ENCODE data around the gene ZBTB46. TPM values are rescaled to one million over a fixed set of nuclear protein-coding genes. Genes with fewer than 3 reads are reported as not detected.

ZBTB46 gene
- total and polyA plus RNA-seq, 5 donors: 6.7 to 18.1 (median 15.8) TPM

DNA sequence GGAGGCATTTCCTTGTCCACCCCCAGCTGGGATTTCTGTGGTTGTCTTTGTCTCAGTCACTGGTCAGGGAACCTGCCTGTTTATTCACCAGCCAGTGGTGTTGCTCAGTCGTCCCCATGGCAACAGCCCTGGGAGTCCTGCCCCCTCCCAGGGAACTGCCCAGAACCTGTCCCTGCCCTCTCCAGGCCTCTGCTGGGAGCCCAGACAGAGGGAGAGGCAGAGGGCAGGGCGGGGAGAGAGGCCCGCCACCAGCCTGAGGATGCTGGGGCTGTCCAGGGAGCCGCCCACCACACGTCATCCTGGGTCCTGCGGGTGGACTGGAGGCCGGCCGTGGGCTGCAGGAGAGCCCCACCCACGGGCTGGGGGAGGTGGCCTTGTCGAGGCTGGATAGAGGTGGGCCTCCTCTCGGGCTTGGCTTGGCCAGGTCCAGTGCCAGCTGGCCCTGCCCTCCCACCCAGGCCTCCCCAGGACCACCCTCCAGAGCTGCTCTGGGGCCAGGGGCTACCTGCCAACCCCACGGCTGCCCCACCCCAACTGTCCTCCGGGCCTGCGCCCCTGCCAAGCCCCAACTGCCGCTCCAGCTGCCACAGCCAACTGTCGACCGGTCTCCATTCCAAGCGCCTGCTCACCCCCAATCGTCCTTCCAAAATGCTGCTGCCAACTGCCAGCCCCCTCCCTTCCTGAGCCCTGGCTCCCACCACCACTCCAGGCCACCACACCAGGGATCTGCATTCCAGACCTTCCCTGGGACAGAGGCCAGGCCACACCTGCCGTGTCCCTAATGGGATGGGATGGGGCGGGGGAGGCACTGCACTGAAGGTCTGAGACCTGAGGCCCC, 4.2 kb upstream of the ZBTB46 start:
- H3K27me3 ChIP-seq (ENCODE audit: control insufficient read depth, insufficient read depth): no peaks in the 10 kb centered on the region
- ATAC-seq: peak; percentile 93
- WGBS: 27% methylated on average over 21 of the region's 21 CpGs
- no peaks in the 10 kb centered on the region for H3K9me3 ChIP-seq (ENCODE audit: control insufficient read depth, low read length)
- intact Hi-C loops (cut with DNase I): no loop called here
- no peak overlapping the region for H3K4me3 ChIP-seq (ENCODE audit: low read length)
- DNase-seq: peak; percentile 95 to 97 (median 96)
- peaks cover 7% of the 10 kb centered on the region for H3K4me1 ChIP-seq (ENCODE audit: control insufficient read depth, insufficient read depth, low read length)
- peak overlapping the region; percentile 8 for H3K27ac ChIP-seq (ENCODE audit: low read length)

DNA sequence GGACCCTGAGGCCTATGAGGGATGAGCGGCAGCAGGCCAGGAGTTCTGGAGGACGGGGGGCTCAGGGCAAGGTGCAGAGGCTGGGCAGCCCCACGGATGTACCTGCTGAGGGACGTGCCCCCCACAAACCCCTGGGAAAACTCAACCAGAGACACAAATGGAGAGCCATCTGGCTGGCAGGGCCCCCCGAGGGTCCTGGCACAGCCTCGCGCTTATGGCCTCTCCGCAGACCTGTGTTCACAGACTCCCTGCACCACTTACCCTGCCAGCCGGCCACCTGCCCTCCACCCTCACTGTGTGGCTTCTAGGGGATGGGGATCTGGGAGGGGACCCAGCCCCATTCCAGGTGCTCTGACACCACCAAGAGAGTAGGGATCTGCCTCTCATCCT, 3.4 kb upstream of the ZBTB46 start:
- intact Hi-C loops (cut with DNase I): no loop called here
- DNase-seq: peak in 1 of 3 donors; percentile 77
- H3K27ac ChIP-seq (ENCODE audit: low read length): peak overlapping the region; percentile 30

DNA sequence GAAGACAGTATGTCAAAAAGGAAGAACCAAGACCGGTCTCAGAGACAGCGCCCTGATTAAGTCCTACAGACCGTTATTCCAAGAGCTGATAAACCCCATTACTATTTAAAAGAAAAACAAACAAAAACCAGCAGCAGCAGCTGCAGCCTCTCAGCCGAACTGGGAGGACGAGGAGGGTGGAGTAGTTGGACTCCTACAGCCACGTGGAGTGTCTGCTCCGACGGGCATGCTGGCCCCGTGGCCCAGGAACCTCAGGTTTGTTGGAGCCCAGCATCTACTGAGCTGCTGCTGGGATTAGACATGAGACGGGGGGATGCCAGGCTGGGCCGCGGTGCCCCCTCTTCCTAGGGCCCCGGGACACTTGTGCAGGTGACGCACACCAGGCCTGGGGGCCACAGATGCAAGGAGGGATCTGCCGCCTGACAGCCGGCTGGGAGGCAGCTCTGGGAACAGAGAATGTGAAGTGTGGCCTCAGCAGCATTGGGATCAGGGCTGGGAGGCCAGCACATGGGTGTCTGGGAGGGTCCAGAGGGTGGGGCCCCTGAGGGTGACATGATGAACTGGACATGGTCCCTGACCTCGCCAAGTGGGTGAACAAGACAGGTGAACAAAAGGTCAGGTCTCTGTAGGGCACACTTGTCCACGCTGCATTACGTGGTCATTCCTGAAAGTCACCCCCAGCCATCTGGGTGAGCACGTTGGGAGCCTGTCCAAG, 2.9 kb upstream of the ZBTB46 start:
- DNase-seq (peak in 1 of 3 donors; percentile 60), ATAC-seq (no peak)
- 73% methylated on average over 20 of the region's 20 CpGs for WGBS
- Histone ChIP-seq H3K27me3 (ENCODE audit: control insufficient read depth, insufficient read depth) (no peaks in the 10 kb centered on the region), H3K9me3 (ENCODE audit: control insufficient read depth, low read length) (no peaks in the 10 kb centered on the region), H3K4me1 (ENCODE audit: control insufficient read depth, insufficient read depth, low read length) (peaks cover 9% of the 10 kb centered on the region), H3K4me3 (ENCODE audit: low read length) (no peak overlapping the region), H3K27ac (ENCODE audit: low read length) (no peak overlapping the region)
- intact Hi-C loops (cut with DNase I): no loop called here

More for the DNA sequence above, 3.4 kb upstream of the ZBTB46 start:
- no peaks in the 10 kb centered on the region for H3K9me3 ChIP-seq (ENCODE audit: control insufficient read depth, low read length)
- peaks cover 7% of the 10 kb centered on the region for H3K4me1 ChIP-seq (ENCODE audit: control insufficient read depth, insufficient read depth, low read length)
- no peak overlapping the region for H3K4me3 ChIP-seq (ENCODE audit: low read length)
- H3K27me3 ChIP-seq (ENCODE audit: control insufficient read depth, insufficient read depth): no peaks in the 10 kb centered on the region
- ATAC-seq: no peak
- 84% methylated on average over 9 of the region's 9 CpGs for WGBS

DNA sequence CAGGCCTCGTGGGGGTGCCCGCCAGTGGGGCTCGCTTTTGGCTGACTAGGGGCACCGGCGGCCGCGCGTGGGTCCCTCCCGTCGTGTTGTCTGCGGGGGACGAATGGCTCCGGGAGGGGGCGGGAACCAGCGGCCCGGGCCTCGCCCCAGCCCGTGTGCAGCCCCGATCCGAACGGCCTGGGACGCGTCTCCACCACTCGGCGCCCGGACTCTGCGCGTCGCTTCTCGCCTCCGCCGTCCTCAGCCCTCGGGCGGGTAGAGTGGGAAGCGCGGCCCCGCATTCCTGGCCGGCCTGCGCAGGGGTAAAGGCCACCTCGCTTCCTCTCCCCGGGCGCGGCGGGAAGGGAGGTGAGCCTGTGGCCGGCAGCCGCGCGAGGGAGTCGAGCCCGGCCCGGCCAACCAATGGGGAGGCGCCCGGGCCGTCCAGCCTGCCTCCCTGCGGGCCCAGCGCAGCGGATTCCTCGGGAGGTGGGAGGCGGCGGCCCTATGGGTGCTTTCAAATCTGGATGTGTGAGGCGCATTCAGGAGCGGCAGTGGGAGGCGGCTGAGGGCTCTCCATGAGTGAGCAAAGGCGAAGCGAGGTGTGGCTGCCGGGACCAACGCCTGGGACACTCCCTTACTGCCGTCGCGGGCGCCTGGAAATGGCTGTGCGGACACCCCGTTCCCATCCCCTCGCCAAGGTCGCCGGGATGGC, 1.1 kb upstream of the ZBTB46 start:
- H3K4me1 ChIP-seq (ENCODE audit: control insufficient read depth, insufficient read depth, low read length): peaks cover 10% of the 10 kb centered on the region
- DNase-seq: peak; percentile 71 to 83 (median 82)
- peak; percentile 22 to 59 for ATAC-seq
- no peaks in the 10 kb centered on the region for H3K9me3 ChIP-seq (ENCODE audit: control insufficient read depth, low read length)
- peak overlapping the region; percentile 69 for H3K27ac ChIP-seq (ENCODE audit: low read length)
- 10% methylated on average over 76 of the region's 76 CpGs for WGBS
- H3K27me3 ChIP-seq (ENCODE audit: control insufficient read depth, insufficient read depth): no peaks in the 10 kb centered on the region
- peak overlapping the region; percentile 94 for H3K4me3 ChIP-seq (ENCODE audit: low read length)
- intact Hi-C loops (cut with DNase I): no loop called here

DNA sequence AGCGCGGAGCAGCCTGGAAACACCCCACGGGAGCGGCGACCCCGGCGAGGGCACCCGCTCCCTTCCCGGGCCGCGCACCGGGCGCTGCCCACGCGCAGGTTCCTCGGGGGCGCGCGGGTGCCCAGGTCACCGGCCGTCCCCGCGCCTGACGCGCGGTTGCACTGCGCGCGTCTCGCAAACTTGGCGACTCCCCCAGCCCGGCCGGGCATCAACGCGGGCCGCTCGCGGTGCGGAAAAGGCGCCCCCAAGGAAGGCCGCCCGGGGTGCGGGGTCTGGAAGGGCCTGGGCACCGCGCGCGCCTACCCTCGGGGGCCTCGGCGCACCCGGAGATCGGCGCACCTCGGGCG, 555 bp upstream of the ZBTB46 start:
- under 1% methylated on average over 55 of the region's 55 CpGs for WGBS
- ATAC-seq (no peak), DNase-seq (peak in 1 of 3 donors; percentile 72)
- H3K9me3 ChIP-seq (ENCODE audit: control insufficient read depth, low read length): no peaks in the 10 kb centered on the region
- no peaks in the 10 kb centered on the region for H3K27me3 ChIP-seq (ENCODE audit: control insufficient read depth, insufficient read depth)
- peaks cover 10% of the 10 kb centered on the region for H3K4me1 ChIP-seq (ENCODE audit: control insufficient read depth, insufficient read depth, low read length)
- H3K4me3 ChIP-seq (ENCODE audit: low read length): peak overlapping the region; percentile 94
- H3K27ac ChIP-seq (ENCODE audit: low read length): peak overlapping the region; percentile 69
- intact Hi-C loops (cut with DNase I): no loop called here

DNA sequence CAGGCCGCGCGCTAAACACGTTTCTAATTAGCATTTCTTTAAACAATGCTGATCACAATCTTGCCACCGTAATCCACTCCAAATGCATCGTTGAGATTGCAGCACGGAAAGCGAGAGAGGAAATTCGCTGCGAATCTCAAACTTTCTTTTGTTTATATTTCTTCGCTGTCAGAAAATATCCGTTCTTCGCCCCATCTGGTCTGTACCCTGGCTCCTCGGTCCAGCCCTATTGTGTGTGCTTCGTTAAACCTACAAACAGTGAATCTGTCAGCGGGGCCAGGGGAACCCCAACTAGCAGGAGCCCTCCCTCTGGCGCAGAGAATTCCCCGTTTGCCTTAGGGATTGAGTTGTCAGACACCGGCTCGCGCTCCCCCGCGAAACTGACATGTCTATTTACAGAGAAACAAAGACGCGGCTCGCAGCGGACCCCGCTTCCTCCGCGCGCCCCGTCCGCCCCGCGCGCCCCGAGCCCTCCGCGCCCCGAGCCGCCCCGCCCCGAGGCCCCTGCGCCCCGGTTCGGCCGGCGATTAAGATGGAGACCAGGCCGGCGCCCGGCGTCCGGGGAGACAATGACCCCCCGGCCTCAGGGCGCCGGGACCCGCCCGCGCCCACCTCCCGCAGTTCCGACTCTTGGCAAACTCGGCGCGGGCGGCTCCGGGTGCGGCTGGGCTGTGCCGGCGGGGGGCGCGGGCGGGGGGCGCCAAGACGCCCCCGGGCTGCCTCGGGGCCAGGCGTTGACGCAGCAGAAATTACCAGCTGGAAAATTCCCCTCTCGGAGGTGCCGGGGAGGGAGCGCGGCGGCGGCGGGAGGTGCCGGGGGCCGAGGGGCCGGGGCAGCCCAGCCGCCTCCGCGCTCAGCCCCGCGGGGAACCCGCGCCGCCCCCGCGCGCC, 874 bp downstream of the ZBTB46 start:
- peak in 1 of 3 donors; percentile 71 for DNase-seq
- under 1% methylated on average over 99 of the region's 99 CpGs for WGBS
- Histone ChIP-seq H3K4me3 (ENCODE audit: low read length) (peak overlapping the region; percentile 94), H3K4me1 (ENCODE audit: control insufficient read depth, insufficient read depth, low read length) (peaks cover 10% of the 10 kb centered on the region), H3K27me3 (ENCODE audit: control insufficient read depth, insufficient read depth) (no peaks in the 10 kb centered on the region), H3K9me3 (ENCODE audit: control insufficient read depth, low read length) (no peaks in the 10 kb centered on the region), H3K27ac (ENCODE audit: low read length) (peak overlapping the region; percentile 53)
- intact Hi-C loops (cut with DNase I): loop anchor here in 1 of 4 donors (5.0 kb wide), 1 partner anchor 38 kb away; no protein-coding TSS in a partner anchor
- no peak for ATAC-seq

DNA sequence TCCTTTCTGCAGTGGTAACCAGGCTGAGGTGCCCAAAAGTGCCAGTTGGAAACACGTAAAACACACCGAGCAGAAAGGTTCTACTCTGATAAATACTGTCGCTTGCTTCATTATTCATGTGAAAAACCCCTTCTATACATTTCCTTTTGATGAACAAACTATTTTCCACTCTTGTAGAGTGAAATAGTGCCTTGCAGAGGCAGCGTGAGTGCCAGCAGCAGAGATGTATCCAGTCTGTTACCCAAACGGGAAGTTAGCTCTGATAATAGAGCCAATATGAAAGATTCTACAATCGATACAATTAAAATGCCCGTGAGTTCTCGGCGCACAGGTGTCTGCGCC, 1.5 kb downstream of the ZBTB46 start:
- H3K4me3 ChIP-seq (ENCODE audit: low read length): peak overlapping the region; percentile 94
- H3K9me3 ChIP-seq (ENCODE audit: control insufficient read depth, low read length): no peaks in the 10 kb centered on the region
- WGBS: 14% methylated on average over 10 of the region's 10 CpGs
- no peak overlapping the region for H3K27ac ChIP-seq (ENCODE audit: low read length)
- H3K4me1 ChIP-seq (ENCODE audit: control insufficient read depth, insufficient read depth, low read length): peaks cover 9% of the 10 kb centered on the region
- no peak for DNase-seq
- no peaks in the 10 kb centered on the region for H3K27me3 ChIP-seq (ENCODE audit: control insufficient read depth, insufficient read depth)
- intact Hi-C loops (cut with DNase I): loop anchor here in 1 of 4 donors (5.0 kb wide), 1 partner anchor 37 kb away; no protein-coding TSS in a partner anchor
- no peak for ATAC-seq

DNA sequence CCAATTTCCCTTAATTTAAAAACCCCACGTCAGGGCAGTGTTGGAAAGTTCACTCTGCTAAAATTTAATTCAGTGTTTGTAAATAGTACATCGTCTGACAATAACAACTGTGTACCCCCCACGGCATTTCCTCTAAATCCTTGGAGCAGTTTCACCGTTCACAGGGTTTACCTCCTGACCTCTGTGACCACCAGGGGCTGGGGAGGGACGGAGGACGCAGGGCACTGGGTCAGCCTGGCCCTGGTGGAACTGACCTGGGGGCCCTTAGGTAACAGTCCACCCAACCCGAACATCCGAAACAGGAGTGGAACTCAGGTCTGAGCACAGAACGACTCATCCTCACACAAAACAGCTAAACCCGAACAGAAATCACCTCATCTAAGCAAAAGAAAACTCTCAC, 2.1 kb downstream of the ZBTB46 start:
- 59% methylated on average over 10 of the region's 10 CpGs for WGBS
- Histone ChIP-seq H3K4me3 (ENCODE audit: low read length) (peak overlapping the region; percentile 94), H3K4me1 (ENCODE audit: control insufficient read depth, insufficient read depth, low read length) (peaks cover 4% of the 10 kb centered on the region), H3K9me3 (ENCODE audit: control insufficient read depth, low read length) (no peaks in the 10 kb centered on the region), H3K27me3 (ENCODE audit: control insufficient read depth, insufficient read depth) (no peaks in the 10 kb centered on the region), H3K27ac (ENCODE audit: low read length) (peak overlapping the region; percentile 45)
- DNase-seq: no peak
- ATAC-seq: no peak
- intact Hi-C loops (cut with DNase I): loop anchor here in 1 of 4 donors (5.0 kb wide), 1 partner anchor 37 kb away; no protein-coding TSS in a partner anchor

DNA sequence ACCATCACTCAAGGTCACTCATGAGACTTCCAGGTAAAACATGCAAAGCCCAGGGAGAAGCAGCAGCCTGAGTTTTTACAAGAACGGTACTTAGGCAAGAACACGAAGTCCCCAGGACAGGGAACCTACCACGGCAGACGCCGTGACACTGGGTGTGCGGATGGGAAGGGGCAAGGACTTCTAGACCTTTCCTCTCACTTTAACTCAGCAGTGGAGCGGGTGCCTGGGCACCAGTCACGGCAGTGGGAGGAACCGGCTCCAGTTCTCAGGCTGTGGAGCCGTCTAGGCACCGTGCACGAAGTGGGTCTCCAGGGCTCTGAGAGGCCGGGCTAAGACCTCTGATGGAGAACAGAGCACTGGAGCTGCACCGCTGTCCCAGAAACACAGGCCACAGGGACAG, 2.5 kb downstream of the ZBTB46 start:
- DNase-seq: no peak
- Histone ChIP-seq H3K27me3 (ENCODE audit: control insufficient read depth, insufficient read depth) (no peaks in the 10 kb centered on the region), H3K4me1 (ENCODE audit: control insufficient read depth, insufficient read depth, low read length) (peaks cover 4% of the 10 kb centered on the region), H3K9me3 (ENCODE audit: control insufficient read depth, low read length) (no peaks in the 10 kb centered on the region), H3K4me3 (ENCODE audit: low read length) (peak overlapping the region; percentile 94), H3K27ac (ENCODE audit: low read length) (peak overlapping the region; percentile 10)
- no peak for ATAC-seq
- 48% methylated on average over 14 of the region's 14 CpGs for WGBS
- intact Hi-C loops (cut with DNase I): loop anchor here in 1 of 4 donors (5.0 kb wide), 1 partner anchor 36 kb away; no protein-coding TSS in a partner anchor

DNA sequence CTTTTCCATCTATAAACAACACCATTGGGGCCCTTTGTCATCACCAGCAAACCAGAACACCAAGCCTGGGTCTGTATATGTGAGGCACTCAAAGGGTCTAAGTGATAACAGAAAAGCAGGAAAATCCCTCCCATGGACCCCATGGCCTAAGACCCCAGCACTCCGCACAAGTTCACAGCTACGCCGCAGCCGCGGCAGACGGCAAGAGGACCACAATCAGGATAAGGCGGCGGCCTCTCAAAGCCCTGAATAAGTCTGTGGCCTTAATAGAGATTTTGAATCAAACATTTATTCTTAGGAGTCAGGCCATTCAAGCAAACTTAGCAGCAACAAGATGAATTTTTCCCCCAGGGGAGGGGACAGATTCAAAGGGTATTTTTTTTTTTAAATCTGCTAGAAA, 2.9 kb downstream of the ZBTB46 start:
- H3K4me1 ChIP-seq (ENCODE audit: control insufficient read depth, insufficient read depth, low read length): peaks cover 4% of the 10 kb centered on the region
- no peak for DNase-seq
- H3K27ac ChIP-seq (ENCODE audit: low read length): no peak overlapping the region
- 66% methylated on average over 8 of the region's 8 CpGs for WGBS
- no peaks in the 10 kb centered on the region for H3K27me3 ChIP-seq (ENCODE audit: control insufficient read depth, insufficient read depth)
- no peaks in the 10 kb centered on the region for H3K9me3 ChIP-seq (ENCODE audit: control insufficient read depth, low read length)
- intact Hi-C loops (cut with DNase I): loop anchor here in 1 of 4 donors (5.0 kb wide), 1 partner anchor 36 kb away; no protein-coding TSS in a partner anchor
- peak overlapping the region; percentile 94 for H3K4me3 ChIP-seq (ENCODE audit: low read length)
- ATAC-seq: no peak
